Large intestine (tissue), 12 donors: ENCODE measurements around the gene CGREF1. TPM values are rescaled to one million over a fixed set of nuclear protein-coding genes. Genes with fewer than 3 reads are reported as not detected.

Experiments used
- DNase-seq, 2 donors: peaks; one replicate each; pipeline versions ENCODE4 v3.0.0 to v3.0.0-alpha.2; 2013
- H3K27ac ChIP-seq: one replicate; pipeline ENCODE4 v1.5.1; 2013; ENCODE audit warnings: low read length
- H3K27me3 ChIP-seq: 2 replicates; pipeline ENCODE4 v1.6.1; 2013; ENCODE audit warnings: low read length; ENCODE audit not compliant: control insufficient read depth, insufficient read depth
- H3K36me3 ChIP-seq: 2 replicates; pipeline ENCODE4 v1.6.1; 2013; ENCODE audit warnings: low read length; ENCODE audit not compliant: control insufficient read depth, insufficient read depth
- H3K4me1 ChIP-seq: one replicate; pipeline ENCODE4 v1.6.1; 2013; ENCODE audit warnings: low read length; ENCODE audit not compliant: control insufficient read depth, insufficient read depth
- H3K4me3 ChIP-seq: one replicate; pipeline ENCODE4 v1.5.1; 2013; ENCODE audit warnings: low read length
- H3K9me3 ChIP-seq: one replicate; pipeline ENCODE4 v1.6.1; 2013; ENCODE audit warnings: mild to moderate bottlenecking, low read depth, low read length, moderate library complexity; ENCODE audit not compliant: control insufficient read depth
- WGBS: methylation state at CpG from one replicate; pipeline ENCODE4 v1.1.5; 2013; ENCODE audit warnings: low lambda C conversion rate; ENCODE audit not compliant: insufficient coverage; 5-methylcytosine and 5-hydroxymethylcytosine counted together
- long read RNA-seq, 11 donors: transcript quantifications; one replicate each; lab custom pipeline, GENCODE V29; 2026
- polyA plus RNA-seq: library from polyadenylated mRNA; unstranded; fragments of 120-200 nt; gene quantifications from one replicate; pipeline ENCODE4 v1.2.1, GENCODE V29; 2013

CGREF1 gene
- 11.5 TPM for polyA plus RNA-seq
- long read RNA-seq, donor 1, result 0 reads
- long read RNA-seq, donor 2, partial matches to known transcripts, result 279 of 361 reads
- long read RNA-seq, donor 2, other reads (novel, unspliced or antisense), result 81 of 361 reads
- long read RNA-seq, donor 3, result 0 reads
- long read RNA-seq, donor 4, result 0 reads
- long read RNA-seq, donor 5, result 0 reads
- long read RNA-seq, donor 6, result 0 reads
- long read RNA-seq, donor 7, result 0 reads
- long read RNA-seq, donor 8, partial matches to known transcripts, result 0 of 1 reads
- long read RNA-seq, donor 8, other reads (novel, unspliced or antisense), result 0 of 1 reads
- long read RNA-seq, donor 9, result 0 reads
- long read RNA-seq, donor 10, partial matches to known transcripts, result 142 of 306 reads
- long read RNA-seq, donor 10, other reads (novel, unspliced or antisense), result 164 of 306 reads
- long read RNA-seq, donor 11, partial matches to known transcripts, result 0 of 2 reads
- long read RNA-seq, donor 11, other reads (novel, unspliced or antisense), result 0 of 2 reads

DNA sequence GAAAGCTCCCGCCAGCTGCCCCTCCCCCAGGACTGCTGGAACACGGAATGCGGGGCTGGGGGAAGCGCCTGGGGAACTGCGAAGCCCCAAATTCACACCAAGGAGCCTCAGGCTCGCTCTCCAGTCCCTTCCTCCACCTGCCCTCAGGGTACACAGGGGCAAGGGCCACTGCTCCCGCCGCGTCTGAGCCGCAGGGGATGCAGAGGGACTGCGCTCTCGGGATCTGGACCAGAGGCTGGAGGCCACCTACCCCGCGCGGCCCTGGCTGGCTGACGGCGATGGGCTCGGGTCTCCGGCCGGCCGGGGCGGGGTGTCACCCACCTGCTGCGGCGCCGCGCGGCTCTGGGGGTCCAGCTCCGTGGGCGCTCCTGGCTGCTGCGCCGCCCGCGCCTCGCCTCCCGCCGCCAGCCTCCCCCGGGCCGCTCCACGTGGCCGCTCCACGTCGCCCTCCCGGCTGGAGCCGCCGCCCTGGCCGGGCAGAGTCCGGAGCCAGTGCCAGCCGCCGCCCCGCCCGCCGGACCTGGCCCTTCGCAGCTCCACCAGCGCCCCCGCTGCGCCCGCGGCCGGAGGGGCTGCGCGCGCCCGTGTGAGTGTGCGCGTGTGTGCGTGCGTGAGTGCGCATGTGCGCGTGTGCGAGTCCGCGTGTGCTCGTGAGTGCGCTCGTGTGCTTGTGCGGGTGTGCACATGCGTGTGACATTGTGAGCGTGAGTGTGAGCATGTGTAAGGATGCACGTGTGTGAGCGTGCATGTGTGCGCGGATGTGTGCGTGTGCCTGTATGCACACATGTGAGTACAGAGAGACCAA lies at the start of gene CGREF1:
TSS of gene CGREF1 (minus strand) at position 604 of the 805 bp plus-strand sequence. CDS start 14,762 bp downstream, outside the sequence.
- H3K27me3 ChIP-seq, result peaks cover 26% of the 10 kb centered on the region
- H3K27ac ChIP-seq, result no peak within 1 kb of the TSS
- peak in 1 of 2 donors; percentile 61 for DNase-seq
- WGBS, result no CpG with 5 or more reads among the region's 84 CpGs
- no peaks in the 10 kb centered on the region for H3K9me3 ChIP-seq
- H3K36me3 ChIP-seq, result no peaks in the 10 kb centered on the region
- H3K4me1 ChIP-seq, result peaks cover 11% of the 10 kb centered on the region
- H3K4me3 ChIP-seq, result peak within 1 kb of the TSS; percentile 31

DNA sequence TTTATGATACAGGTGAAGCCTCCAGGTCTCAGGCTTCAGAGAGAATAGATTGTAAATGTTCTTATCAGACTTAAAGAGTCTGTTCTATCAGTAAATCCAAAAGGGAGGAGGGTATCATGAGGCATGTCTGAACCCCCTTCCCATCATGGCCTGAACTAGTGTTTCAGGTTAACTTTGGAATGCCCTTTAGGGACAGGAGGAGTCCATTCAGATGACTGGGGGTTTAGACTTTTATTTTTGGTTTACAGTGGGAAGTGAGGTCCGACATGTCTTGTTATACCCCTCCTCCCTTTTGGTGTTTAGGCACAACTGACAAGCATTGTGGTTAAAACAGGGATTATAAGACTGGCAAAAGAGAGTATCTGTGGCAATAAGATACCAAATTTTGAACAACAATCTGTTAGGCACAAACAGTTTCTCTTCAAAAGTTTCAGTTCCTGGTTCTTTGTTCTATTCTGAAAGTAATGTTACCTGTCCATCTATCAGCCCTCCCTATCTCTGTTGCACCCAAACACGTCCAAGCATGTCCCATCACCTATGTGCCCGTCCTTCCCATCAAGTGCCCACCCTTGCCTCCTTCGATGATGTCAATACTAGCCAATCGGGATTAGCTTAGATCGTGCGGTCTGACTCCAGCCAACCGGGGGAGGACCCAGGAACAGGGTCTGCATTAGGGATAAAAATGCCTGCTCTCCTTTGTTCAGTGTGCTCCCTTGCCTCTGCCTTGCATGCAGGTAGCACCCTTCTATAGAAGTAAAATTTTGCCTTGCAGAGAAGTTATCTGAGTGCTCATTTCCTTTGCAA lies 46.2 kb upstream of the CGREF1 start:
- Histone ChIP-seq H3K27me3 (no peaks in the 10 kb centered on the region), H3K4me3 (no peak overlapping the region), H3K27ac (no peak overlapping the region), H3K36me3 (no peaks in the 10 kb centered on the region), H3K4me1 (no peaks in the 10 kb centered on the region), H3K9me3 (no peaks in the 10 kb centered on the region)
- no CpG with 5 or more reads among the region's 8 CpGs for WGBS
- no peak for DNase-seq

DNA sequence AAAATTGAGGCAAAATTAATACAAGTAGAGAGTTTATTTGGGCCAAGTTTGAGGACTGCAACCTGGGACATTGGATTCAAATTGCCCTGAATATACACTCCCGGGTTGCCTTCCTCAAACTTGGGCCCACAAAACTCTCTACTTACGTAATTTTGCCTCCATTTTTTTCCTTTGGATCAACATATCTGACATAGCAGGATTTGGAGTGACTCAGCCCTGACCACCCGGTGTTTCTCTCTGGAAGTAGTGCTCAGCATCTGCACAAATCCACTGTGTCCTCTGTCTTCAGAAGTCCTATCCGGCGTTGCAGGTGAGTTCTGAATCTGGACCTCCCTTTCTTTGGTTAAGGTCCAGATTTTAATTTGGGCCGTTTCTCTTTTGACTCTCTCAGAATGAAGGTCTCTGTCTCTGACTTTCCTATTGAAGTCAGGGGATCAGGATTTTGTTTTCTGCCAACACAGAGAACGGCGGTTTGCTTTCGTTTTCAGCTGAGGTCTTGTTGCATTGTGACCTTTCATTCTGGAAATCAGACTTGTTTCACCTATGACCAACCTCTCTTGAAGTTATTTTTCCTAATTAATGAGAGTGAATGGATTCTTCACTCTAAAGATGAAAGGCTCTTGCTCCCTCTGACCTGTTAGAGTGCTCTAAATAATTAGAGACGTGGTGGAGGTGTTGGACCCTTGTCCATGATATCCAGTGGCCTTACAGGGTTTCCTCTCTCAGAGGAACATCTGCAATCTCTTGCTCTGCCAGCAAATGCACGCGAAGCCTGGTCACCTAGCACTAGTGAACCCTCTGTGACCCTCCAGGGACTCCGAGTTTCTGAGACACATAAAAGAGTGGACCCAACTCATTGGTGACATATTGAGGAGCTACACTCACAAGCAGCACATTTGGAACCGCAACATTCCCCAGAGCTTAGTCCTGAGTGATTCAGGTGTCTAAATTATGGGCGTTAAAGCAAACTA lies 43.5 kb upstream of the CGREF1 start:
- Histone ChIP-seq H3K4me3 (no peak overlapping the region), H3K36me3 (no peaks in the 10 kb centered on the region), H3K27ac (no peak overlapping the region), H3K27me3 (no peaks in the 10 kb centered on the region), H3K9me3 (no peaks in the 10 kb centered on the region), H3K4me1 (no peaks in the 10 kb centered on the region)
- no peak for DNase-seq
- WGBS, result no CpG with 5 or more reads among the region's 15 CpGs

GRCh38 chr2:27160191-27160590 lies 41.3 kb upstream of the CGREF1 start:
- Histone ChIP-seq H3K27me3 (no peaks in the 10 kb centered on the region), H3K27ac (no peak overlapping the region), H3K36me3 (no peaks in the 10 kb centered on the region), H3K4me3 (no peak overlapping the region), H3K9me3 (no peaks in the 10 kb centered on the region), H3K4me1 (no peaks in the 10 kb centered on the region)
- WGBS, result 80% methylated on average over 1 of the region's 9 CpGs
- DNase-seq, result no peak

DNA sequence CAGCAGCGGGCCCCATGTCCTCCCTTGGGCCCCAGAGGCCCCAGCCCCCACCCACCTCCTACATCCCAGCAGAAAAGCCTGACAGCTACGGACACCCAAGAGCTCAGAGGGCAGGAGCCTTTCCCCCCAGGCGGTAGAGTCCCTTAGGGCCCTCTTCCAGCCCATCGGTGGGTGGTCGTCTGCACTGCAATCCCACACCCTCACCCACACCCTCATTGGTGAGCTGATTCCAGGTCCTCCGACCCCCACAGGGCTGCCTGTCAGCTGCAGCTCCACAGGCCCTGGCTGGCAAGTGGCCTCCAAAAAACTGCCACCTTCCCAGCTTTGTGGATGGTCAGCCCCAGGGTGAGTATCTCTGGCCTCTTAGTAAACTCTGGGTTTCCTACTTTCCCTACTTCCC lies 40.3 kb upstream of the CGREF1 start:
- H3K36me3 ChIP-seq, result no peaks in the 10 kb centered on the region
- H3K4me1 ChIP-seq, result no peaks in the 10 kb centered on the region
- no peak for DNase-seq
- no CpG with 5 or more reads among the region's 6 CpGs for WGBS
- H3K27me3 ChIP-seq, result no peaks in the 10 kb centered on the region
- H3K4me3 ChIP-seq, result no peak overlapping the region
- H3K9me3 ChIP-seq, result no peaks in the 10 kb centered on the region
- no peak overlapping the region for H3K27ac ChIP-seq

DNA sequence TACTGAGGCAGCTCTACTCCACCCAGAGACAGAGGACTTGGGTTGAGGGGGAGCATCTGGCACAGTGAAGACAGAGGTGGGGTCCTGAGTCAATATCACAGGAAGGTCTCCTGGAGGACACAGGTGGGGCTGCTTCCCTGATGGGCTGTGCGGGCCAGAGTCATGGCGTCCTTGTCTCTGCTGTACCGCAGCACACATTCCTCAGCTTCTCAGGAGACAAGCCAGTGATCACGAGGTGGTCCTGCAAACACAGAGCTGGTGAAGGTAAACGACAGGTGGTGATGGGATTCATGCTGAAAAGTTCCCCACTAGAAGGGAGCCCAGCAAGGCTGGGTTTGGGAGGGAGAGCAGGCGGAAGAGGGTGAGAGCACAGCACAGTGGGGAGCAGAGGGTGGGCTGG lies 39.5 kb upstream of the CGREF1 start:
- no CpG with 5 or more reads among the region's 6 CpGs for WGBS
- Histone ChIP-seq H3K27ac (no peak overlapping the region), H3K9me3 (no peaks in the 10 kb centered on the region), H3K4me3 (no peak overlapping the region), H3K36me3 (no peaks in the 10 kb centered on the region), H3K27me3 (no peaks in the 10 kb centered on the region), H3K4me1 (no peaks in the 10 kb centered on the region)
- DNase-seq, result no peak

DNA sequence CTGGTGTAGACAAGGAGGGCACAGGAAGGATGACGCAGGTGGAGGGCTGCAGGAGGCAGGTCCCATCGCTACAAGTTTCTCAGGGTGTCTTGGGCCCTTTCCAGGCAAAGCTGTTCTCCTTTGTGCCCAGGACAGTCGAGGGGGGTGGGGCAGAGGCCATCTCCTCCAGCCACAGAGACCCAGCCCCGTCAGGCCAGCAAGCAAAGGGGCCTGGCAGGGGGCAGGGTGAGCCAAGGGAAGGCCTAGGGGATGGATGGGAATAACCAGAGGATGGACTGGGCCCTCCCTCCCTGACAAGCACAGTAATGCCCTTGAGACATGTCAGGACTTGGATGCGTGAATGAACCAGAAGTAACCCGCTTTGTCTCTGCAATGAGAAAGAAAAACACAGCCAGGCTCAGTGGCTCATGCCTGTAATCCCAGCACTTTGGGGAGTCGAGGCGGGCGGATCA lies 36.2 kb upstream of the CGREF1 start:
- Histone ChIP-seq H3K36me3 (no peaks in the 10 kb centered on the region), H3K27ac (no peak overlapping the region), H3K9me3 (peaks cover 1% of the 10 kb centered on the region), H3K4me3 (no peak overlapping the region), H3K4me1 (peaks cover 4% of the 10 kb centered on the region), H3K27me3 (no peaks in the 10 kb centered on the region)
- DNase-seq, result no peak
- 83% methylated on average over 2 of the region's 9 CpGs for WGBS

DNA sequence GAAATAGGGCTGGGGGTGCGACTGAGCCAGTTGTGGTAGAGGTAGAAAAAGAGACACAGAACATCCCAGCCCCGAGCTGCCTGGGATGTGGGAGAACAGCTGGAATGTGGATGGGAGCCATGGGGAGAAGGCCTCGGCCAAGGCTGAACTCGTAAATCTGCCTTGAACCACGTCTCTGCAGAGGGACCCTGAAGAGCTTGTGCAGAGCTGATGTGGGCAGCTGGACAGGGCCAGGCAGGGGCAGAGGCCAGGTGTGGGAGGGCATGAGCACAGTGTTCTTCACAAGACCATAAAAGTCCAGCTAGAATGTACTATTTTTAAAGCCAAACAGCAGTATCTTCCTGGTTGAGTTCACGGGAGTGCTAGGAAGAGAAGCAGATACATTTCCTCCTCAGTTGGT lies 35.6 kb upstream of the CGREF1 start:
- DNase-seq, result no peak
- H3K27ac ChIP-seq, result no peak overlapping the region
- H3K27me3 ChIP-seq, result no peaks in the 10 kb centered on the region
- no peak overlapping the region for H3K4me3 ChIP-seq
- peaks cover 7% of the 10 kb centered on the region for H3K4me1 ChIP-seq
- no peaks in the 10 kb centered on the region for H3K36me3 ChIP-seq
- peaks cover 3% of the 10 kb centered on the region for H3K9me3 ChIP-seq
- WGBS, result no CpG with 5 or more reads among the region's 6 CpGs

DNA sequence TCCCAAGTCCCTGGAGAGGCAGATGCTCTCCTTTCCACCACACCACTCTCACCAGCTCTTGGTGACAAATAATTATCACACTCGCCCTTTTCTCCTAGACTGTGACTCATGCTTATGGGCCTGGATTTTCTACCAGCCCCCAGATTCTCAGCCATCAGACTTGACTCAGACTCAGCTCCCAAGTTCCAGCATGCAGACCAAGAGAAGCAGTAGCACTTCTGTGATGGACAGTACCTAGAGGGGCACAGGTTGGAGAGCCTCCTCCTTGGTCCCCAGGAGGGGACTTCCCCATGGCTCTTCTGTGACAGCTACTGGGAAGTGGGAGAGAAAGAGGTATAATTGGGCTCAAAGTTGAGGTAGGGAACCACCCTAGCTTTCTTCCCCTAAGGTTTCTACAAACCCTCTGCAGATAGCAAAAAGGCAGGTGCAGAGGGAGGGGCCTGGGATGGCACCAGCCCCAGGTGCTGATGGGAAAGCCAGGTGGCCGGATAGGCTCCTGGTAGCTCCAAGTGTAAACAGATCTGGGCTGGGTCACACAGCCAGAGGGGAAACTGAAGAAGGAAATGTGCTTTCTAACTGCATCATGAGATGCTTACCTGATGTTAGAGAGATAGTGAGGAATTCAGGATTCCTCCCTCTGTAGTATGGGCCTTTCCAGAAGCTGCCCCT lies 34.0 kb upstream of the CGREF1 start:
- Histone ChIP-seq H3K4me3 (no peak overlapping the region), H3K27me3 (no peaks in the 10 kb centered on the region), H3K9me3 (peaks cover 3% of the 10 kb centered on the region), H3K27ac (no peak overlapping the region), H3K4me1 (peaks cover 13% of the 10 kb centered on the region), H3K36me3 (no peaks in the 10 kb centered on the region)
- no CpG with 5 or more reads among the region's 2 CpGs for WGBS
- DNase-seq, result peak in 1 of 2 donors; percentile 59
